HG03025 (cell line): ENCODE data around the gene POLG.

ENCODE experiments used
- ATAC-seq: cut with Tn5 transposase; IDR thresholded peaks from one replicate; pipeline ENCODE4 v1.9.1; 2021; ENCODE audit warnings: mild to moderate bottlenecking, moderate library complexity; ENCODE audit not compliant: unreplicated experiment, low FRiP score

The POLG gene

GRCh38 chr15:89334510-89335297, at the start of gene POLG:
POLG (minus strand) TSS chr15:89334824; CDS start chr15:89333754, 1,070 bp downstream.
- peak; percentile 88 for ATAC-seq

- no peak for ATAC-seq
Observed at GRCh38 chr15:89384176-89384604, 49.6 kb upstream of the POLG start.

GRCh38 chr15:89383365-89384175, 48.9 kb upstream of the POLG start:
- ATAC-seq: no peak

GRCh38 chr15:89381888-89382686, 47.5 kb upstream of the POLG start:
- no peak for ATAC-seq

GRCh38 chr15:89381331-89381730, 46.7 kb upstream of the POLG start:
- ATAC-seq: no peak

GRCh38 chr15:89379818-89380217, 45.2 kb upstream of the POLG start:
- ATAC-seq: no peak

- no peak for ATAC-seq
Observed at GRCh38 chr15:89379251-89379695, 44.6 kb upstream of the POLG start.

- no peak for ATAC-seq
Observed at GRCh38 chr15:89378296-89379151, 43.9 kb upstream of the POLG start.

- ATAC-seq: no peak
Observed at GRCh38 chr15:89377842-89378295, 43.2 kb upstream of the POLG start.

- no peak for ATAC-seq
Observed at GRCh38 chr15:89377024-89377841, 42.6 kb upstream of the POLG start.

- ATAC-seq: no peak
Observed at GRCh38 chr15:89376388-89376787, 41.8 kb upstream of the POLG start.

GRCh38 chr15:89375093-89376005, 40.7 kb upstream of the POLG start:
- no peak for ATAC-seq

GRCh38 chr15:89374086-89374981, 39.7 kb upstream of the POLG start:
- ATAC-seq: no peak

- no peak for ATAC-seq
Observed at GRCh38 chr15:89372069-89372935, 37.7 kb upstream of the POLG start.

- ATAC-seq: no peak
Observed at GRCh38 chr15:89371228-89372044, 36.8 kb upstream of the POLG start.
